HUES6 (cell line): Measurements from ENCODE around the gene MYH14.

Source experiments
- H3K27ac ChIP-seq: 2 replicates; pipeline ENCODE4 v1.7.0; 2013; ENCODE audit warnings: low read depth, mild to moderate bottlenecking, low read length, inconsistent platforms
- H3K27me3 ChIP-seq: 2 replicates; pipeline ENCODE4 v1.6.1; 2013; ENCODE audit warnings: low read length; ENCODE audit not compliant: control insufficient read depth, insufficient read depth
- H3K36me3 ChIP-seq: 2 replicates; pipeline ENCODE4 v1.6.1; 2013; ENCODE audit warnings: low read length; ENCODE audit not compliant: control insufficient read depth, insufficient read depth
- H3K4me1 ChIP-seq: 2 replicates; pipeline ENCODE4 v1.6.1; 2013; ENCODE audit warnings: low read length; ENCODE audit not compliant: control insufficient read depth, insufficient read depth
- H3K4me3 ChIP-seq: 2 replicates; pipeline ENCODE4 v1.5.1; 2013; ENCODE audit warnings: low read depth, low read length
- H3K9ac ChIP-seq: one replicate; pipeline ENCODE4 v1.6.1; 2013; ENCODE audit warnings: mild to moderate bottlenecking, low read length
- H3K9me3 ChIP-seq: 2 replicates; pipeline ENCODE4 v1.6.1; 2013; ENCODE audit warnings: low read depth, low read length; ENCODE audit not compliant: control insufficient read depth, insufficient read depth

MYH14 gene

DNA sequence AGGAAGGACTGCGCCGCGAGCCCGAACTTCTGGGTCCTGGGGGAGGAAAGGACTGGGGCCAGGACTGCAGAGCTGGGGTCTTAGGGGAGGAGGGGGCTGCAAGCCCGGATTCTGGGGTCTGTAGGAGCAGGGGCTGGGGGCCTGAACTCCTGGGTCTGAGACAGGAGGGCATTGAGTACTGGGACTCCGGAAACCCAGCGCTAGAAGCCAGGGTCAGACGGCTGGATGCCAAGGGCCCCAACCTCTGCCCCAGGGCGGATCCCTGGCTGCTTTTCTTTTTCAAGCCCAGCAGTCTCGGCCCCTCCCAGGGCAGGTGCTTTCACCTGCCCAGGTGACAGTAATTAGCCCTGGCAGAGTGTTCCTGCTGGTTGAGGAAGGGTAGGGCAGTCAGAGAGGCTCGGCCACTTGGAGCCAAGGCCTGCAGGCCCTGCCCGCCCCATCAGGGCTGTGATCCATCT lies 2.3 kb downstream of the MYH14 start:
- Histone ChIP-seq H3K9me3 (no peaks in the 10 kb centered on the region), H3K4me3 (peak overlapping the region; percentile 65), H3K27me3 (peaks cover 43% of the 10 kb centered on the region), H3K4me1 (peaks cover 7% of the 10 kb centered on the region; the same call in 1 of the 2 replicates), H3K9ac (peak overlapping the region; percentile 8), H3K36me3 (peaks cover 3% of the 10 kb centered on the region), H3K27ac (no peak overlapping the region)

DNA sequence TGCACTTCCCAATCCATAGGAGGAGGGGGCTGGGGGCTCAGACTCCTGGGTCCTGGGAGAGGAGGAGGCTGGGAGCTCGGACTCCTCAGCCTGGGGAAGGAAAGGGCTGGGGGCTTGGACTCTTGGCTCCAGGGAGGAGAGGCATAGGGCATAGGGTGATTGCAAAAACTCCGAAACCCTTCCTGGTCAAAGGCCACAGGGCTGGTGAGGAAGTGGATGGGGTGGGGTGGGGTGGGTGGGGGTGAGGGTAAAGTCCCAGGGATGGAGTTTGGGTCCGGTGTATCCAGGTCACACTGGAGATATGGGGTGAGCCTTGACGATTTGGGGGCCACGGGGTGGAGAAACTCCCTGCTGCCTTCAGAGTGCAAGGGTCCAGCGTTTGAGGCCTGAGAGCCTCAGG lies 2.8 kb downstream of the MYH14 start:
- no peaks in the 10 kb centered on the region for H3K9me3 ChIP-seq
- H3K27me3 ChIP-seq, result peaks cover 38% of the 10 kb centered on the region
- H3K36me3 ChIP-seq, result peaks cover 6% of the 10 kb centered on the region
- peaks cover 7% of the 10 kb centered on the region; the same call in 1 of the 2 replicates for H3K4me1 ChIP-seq
- no peak overlapping the region for H3K27ac ChIP-seq
- H3K9ac ChIP-seq, result no peak overlapping the region
- H3K4me3 ChIP-seq, result peak overlapping the region; percentile 65; the same call in 1 of the 2 replicates

DNA sequence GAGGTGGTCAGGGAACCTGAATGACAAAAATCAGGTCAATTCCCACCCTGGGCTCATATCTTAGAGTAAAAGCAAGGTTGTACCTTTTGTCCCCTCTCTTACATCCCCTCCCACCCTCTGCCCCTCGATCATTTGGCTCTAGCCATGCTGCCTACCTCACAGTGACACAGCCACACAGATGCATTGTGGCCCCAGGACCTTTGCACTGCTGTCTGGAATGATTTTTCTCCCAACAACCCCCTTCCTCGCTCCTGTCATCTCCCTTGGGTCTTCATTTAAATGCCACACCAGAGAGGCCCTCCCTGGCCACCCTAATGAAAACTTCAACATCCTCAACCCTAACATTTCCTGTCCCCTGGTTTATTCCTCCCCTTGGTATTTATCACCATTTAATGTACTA lies 4.3 kb downstream of the MYH14 start:
- Histone ChIP-seq H3K4me3 (no peak overlapping the region), H3K9me3 (0 out of 2 replicates have a peak, but pooled peaks cover 7% of the 10 kb centered on the region), H3K27ac (no peak overlapping the region), H3K36me3 (peaks cover 6% of the 10 kb centered on the region), H3K9ac (no peak overlapping the region), H3K4me1 (peaks cover 7% of the 10 kb centered on the region; the same call in 1 of the 2 replicates), H3K27me3 (peaks cover 25% of the 10 kb centered on the region)

DNA sequence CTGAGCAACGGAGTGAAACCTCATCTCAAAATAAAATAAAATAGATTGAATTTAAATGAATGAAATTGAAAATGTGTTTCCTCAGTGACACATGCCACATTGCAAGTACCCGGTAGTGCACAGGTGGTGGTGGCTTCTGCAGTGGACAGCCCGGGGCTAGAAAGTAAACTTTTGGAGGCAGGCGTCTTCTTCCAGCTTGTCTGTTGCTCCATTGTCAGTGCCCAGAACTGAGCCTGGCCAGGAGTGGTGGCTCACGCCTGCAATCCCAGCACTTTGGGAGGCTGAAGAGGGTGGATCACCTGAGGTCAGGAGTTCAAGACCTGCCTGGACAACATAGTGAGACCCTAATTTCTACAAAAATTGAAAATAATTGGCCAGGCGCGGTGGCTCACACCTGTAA lies 5.7 kb downstream of the MYH14 start:
- Histone ChIP-seq H3K9me3 (0 out of 2 replicates have a peak, but pooled peaks cover 7% of the 10 kb centered on the region), H3K36me3 (peaks cover 6% of the 10 kb centered on the region), H3K4me1 (peaks cover 3% of the 10 kb centered on the region; the same call in 1 of the 2 replicates), H3K4me3 (no peak overlapping the region), H3K27me3 (peaks cover 18% of the 10 kb centered on the region), H3K27ac (no peak overlapping the region), H3K9ac (no peak overlapping the region)

DNA sequence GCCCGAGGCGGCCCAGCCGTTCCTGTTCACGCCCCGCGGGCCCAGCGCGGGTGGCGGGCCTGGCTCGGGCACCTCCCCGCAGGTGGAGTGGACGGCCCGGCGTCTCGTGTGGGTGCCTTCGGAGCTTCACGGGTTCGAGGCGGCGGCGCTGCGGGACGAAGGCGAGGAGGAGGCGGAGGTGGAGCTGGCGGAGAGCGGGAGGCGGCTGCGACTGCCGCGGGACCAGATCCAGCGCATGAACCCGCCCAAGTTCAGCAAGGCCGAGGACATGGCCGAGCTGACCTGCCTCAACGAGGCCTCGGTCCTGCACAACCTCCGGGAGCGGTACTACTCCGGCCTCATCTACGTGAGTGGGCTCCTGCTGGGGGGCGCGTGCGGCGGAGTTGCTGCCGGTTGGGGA lies 7.0 kb downstream of the MYH14 start:
- Histone ChIP-seq H3K27ac (no peak overlapping the region), H3K27me3 (peaks cover 7% of the 10 kb centered on the region; the same call in 1 of the 2 replicates), H3K36me3 (peaks cover 6% of the 10 kb centered on the region), H3K9me3 (0 out of 2 replicates have a peak, but pooled peaks cover 7% of the 10 kb centered on the region), H3K4me1 (peaks cover 7% of the 10 kb centered on the region), H3K4me3 (no peak overlapping the region), H3K9ac (no peak overlapping the region)

DNA sequence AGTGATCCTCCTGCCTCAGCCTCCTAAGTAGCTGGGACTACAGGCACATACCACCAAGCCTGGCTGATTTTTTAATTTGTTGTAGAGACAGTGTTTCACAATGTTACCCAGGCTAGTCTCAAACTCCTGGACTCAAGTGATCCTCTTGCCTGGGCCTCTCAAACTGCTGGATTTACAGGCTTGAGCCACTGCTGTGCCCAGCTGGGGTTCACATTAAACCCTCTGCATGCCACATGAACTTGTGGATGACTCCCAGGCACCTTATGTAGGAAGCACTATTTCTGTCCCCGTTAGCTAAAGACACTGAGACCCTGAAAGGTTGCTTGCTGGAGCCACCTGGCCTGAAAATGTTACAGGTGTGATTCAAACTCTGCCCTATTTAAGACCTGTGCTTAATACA lies 10.5 kb downstream of the MYH14 start:
- Histone ChIP-seq H3K27me3 (no peaks in the 10 kb centered on the region), H3K4me1 (peaks cover 10% of the 10 kb centered on the region)

DNA sequence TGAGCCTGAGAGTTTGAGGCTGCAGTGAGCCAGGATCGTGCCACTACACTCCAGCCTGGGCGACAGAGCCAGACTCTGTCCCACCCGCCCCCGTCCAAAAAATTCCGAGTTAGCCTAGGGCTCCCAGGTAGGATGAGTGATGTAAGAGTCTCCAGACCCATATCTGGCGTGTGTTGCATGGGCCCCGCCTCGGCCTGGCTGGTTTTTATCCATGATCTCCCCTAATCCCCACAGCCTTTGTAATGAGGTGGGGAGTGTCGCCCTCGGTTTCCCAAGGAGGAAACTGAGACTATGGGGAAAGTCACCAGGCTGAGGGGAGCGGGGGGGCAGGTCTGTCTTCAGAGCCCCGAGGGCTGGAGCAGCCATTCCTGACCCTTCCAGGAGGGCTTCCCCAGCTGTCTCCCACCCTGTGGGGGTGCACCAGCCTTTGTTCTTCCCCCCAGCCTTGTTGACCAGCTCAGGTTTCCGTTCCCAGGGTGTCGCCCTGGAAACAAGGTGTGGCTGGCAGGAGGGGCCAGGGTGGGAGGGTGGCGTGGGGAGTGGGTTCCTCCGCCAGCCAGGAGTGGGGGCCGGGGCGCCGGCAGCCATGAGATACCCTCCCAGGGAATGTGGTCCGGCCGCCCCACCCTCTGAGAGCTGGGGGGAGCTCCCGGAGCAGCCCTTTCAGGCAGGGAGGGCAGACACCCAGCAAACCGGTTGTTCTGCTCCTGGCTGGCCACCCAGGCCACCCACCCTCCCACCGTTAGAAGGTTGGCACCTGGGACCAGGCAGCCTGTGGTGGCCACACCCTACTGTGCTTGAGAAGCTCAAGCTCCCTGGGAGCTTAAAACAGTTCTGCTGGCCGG lies 11.5 kb downstream of the MYH14 start:
- Histone ChIP-seq H3K9ac (no peak overlapping the region), H3K4me1 (peaks cover 10% of the 10 kb centered on the region), H3K9me3 (0 out of 2 replicates have a peak, but pooled peaks cover 7% of the 10 kb centered on the region), H3K36me3 (peaks cover 6% of the 10 kb centered on the region), H3K27me3 (no peaks in the 10 kb centered on the region), H3K27ac (no peak overlapping the region), H3K4me3 (no peak overlapping the region)

More for the DNA sequence above, 10.5 kb downstream of the MYH14 start:
- Histone ChIP-seq H3K4me3 (no peak overlapping the region), H3K27ac (no peak overlapping the region), H3K9ac (no peak overlapping the region), H3K9me3 (0 out of 2 replicates have a peak, but pooled peaks cover 7% of the 10 kb centered on the region), H3K36me3 (peaks cover 6% of the 10 kb centered on the region)

DNA sequence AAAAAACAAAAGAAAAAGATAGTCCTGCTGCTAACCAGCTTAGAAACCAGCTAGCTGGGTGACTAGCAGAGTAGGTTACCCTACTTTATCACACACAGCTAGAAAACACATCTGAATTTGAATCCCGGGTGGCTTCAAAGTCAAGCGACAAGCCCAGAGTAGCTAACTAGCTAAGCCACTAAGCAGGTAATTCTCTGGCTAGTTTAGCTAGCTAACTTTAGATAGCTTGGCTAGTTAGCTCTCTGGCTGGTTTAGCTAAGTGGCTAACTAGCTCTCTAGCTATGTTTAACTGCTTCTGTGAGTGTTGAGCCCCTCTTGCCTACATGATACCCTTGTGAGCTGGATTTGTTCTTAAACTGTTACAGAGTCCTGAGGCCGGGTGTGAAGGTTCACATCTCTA lies 12.4 kb downstream of the MYH14 start:
- H3K27ac ChIP-seq, result no peak overlapping the region
- H3K36me3 ChIP-seq, result peaks cover 2% of the 10 kb centered on the region
- no peak overlapping the region for H3K9ac ChIP-seq
- peaks cover 10% of the 10 kb centered on the region for H3K4me1 ChIP-seq
- H3K27me3 ChIP-seq, result no peaks in the 10 kb centered on the region
- no peak overlapping the region for H3K4me3 ChIP-seq
- H3K9me3 ChIP-seq, result 0 out of 2 replicates have a peak, but pooled peaks cover 7% of the 10 kb centered on the region

DNA sequence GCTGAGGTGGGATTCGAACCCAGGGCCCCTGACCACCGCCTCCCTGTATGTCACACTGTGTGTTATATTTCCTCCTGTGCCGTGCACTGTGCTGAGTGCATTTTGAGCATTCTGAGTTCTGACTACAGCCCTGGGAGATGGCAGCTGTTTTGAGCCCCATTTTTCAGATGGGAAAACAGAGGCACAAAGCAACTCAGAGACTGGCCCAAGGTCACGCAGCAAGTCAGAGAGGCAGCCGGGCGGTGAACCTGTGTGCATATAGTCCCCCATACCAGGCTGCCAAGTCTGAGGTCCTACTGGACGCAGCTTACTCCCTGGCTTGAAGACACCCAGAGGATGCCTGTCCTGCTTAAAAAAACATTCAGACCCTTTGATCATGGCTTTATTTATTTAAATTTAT lies 17.7 kb downstream of the MYH14 start:
- no peak overlapping the region for H3K27ac ChIP-seq
- no peak overlapping the region for H3K9ac ChIP-seq
- peaks cover 3% of the 10 kb centered on the region; the same call in 1 of the 2 replicates for H3K4me1 ChIP-seq
- peaks cover 5% of the 10 kb centered on the region; the same call in 1 of the 2 replicates for H3K9me3 ChIP-seq
- H3K36me3 ChIP-seq, result peaks cover 8% of the 10 kb centered on the region
- H3K27me3 ChIP-seq, result no peaks in the 10 kb centered on the region
- H3K4me3 ChIP-seq, result no peak overlapping the region

DNA sequence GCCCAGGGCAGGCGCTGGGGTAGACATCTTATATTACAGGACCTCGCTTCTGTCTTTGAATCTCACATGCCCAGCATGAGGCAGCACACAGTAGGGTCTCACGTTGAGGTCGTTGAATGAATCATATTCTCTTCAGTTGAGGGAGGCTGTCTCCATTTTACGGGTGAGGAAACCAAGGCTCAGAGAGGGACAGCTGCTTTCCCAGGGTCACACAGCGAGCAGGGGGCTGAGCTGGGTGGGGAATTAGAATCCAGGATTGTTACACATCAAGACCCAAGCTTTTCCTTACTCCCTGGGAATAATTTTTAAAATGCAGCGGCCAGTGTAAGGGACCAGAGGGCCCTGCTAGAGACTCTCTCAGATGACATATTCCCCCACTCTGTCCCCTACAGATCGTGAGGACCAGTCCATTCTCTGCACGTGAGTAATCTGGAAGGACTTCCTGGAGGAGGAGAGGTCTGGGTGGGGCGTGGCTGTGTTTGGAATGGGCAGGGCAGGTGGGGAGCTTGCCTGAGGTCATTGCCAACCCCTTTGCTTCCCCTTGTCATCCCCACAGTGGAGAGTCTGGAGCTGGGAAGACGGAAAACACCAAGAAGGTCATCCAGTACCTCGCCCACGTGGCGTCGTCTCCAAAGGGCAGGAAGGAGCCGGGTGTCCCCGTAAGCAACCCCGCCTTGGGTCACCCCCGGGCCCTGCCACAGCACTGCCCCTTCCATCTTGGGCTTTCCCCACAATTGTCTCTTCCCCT lies 19.4 kb downstream of the MYH14 start:
- Histone ChIP-seq H3K27ac (no peak overlapping the region), H3K4me3 (no peak overlapping the region), H3K36me3 (peaks cover 8% of the 10 kb centered on the region), H3K9ac (no peak overlapping the region), H3K9me3 (peaks cover 5% of the 10 kb centered on the region; the same call in 1 of the 2 replicates), H3K27me3 (no peaks in the 10 kb centered on the region), H3K4me1 (no peaks in the 10 kb centered on the region)

DNA sequence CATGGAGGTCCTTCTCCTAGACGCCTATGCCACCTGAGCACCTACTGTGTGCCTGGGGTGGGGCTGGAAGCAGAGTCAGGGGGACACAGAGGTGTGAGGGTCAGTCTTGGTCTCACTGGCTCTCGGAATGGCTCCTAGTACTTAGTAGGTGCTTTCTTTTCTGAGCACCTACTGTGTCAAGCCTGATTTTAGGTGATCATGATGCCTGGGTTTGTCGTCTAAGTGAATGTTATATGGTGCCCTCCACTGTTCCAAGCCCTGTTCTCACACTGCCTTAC lies 20.0 kb downstream of the MYH14 start:
- Histone ChIP-seq H3K27ac (no peak overlapping the region), H3K36me3 (peaks cover 8% of the 10 kb centered on the region), H3K4me3 (no peak overlapping the region), H3K9ac (no peak overlapping the region), H3K4me1 (no peaks in the 10 kb centered on the region), H3K27me3 (no peaks in the 10 kb centered on the region), H3K9me3 (peaks cover 5% of the 10 kb centered on the region; the same call in 1 of the 2 replicates)
